Hepatocyte (in vitro differentiated cells): ENCODE results near the gene SSR3. TPM values are rescaled to one million over a fixed set of nuclear protein-coding genes. Genes with fewer than 3 reads are reported as not detected.

Experiments used
- DNase-seq: peaks from one replicate; pipeline ENCODE4 v3.0.0-alpha.2; 2016; ENCODE audit warnings: low spot score
- H2AFZ ChIP-seq: fragments of 200-600 bp; sonication (generic); 2 replicates; pipeline ENCODE4 v1.6.0; 2016; ENCODE audit warnings: antibody characterized with exemption, mild to moderate bottlenecking
- H3K27ac ChIP-seq: fragments of 200-600 bp; sonication (generic); 2 replicates; pipeline ENCODE4 v1.5.1; 2016; ENCODE audit warnings: mild to moderate bottlenecking
- H3K27me3 ChIP-seq: fragments of 200-600 bp; sonication (generic); 2 replicates; pipeline ENCODE4 v1.6.1; 2016
- H3K36me3 ChIP-seq: fragments of 200-600 bp; sonication (generic); replicated peaks from 2 replicates; pipeline ENCODE4 v1.5.1; 2016; ENCODE audit warnings: low read depth; ENCODE audit not compliant: insufficient read depth
- H3K4me1 ChIP-seq: fragments of 200-600 bp; sonication (generic); 2 replicates; pipeline ENCODE4 v1.5.1; 2016; ENCODE audit warnings: mild to moderate bottlenecking, moderate library complexity; ENCODE audit not compliant: insufficient read depth
- H3K4me2 ChIP-seq: fragments of 200-600 bp; sonication (generic); 2 replicates; pipeline ENCODE4 v1.6.0; 2016
- H3K4me3 ChIP-seq: fragments of 200-600 bp; sonication (generic); 2 replicates; pipeline ENCODE4 v1.5.1; 2016; ENCODE audit warnings: mild to moderate bottlenecking
- H3K79me2 ChIP-seq: fragments of 200-600 bp; sonication (generic); 2 replicates; pipeline ENCODE4 v1.6.0; 2017; ENCODE audit warnings: mild to moderate bottlenecking
- H3K9me2 ChIP-seq: fragments of 200-600 bp; sonication (generic); replicated peaks from 2 replicates; pipeline ENCODE4 v1.6.0; 2017; ENCODE audit warnings: mild to moderate bottlenecking; ENCODE audit not compliant: insufficient read depth
- H3K9me3 ChIP-seq: fragments of 200-600 bp; sonication (generic); 2 replicates; pipeline ENCODE4 v1.5.1; 2016; ENCODE audit warnings: low read depth, mild to moderate bottlenecking
- H4K20me1 ChIP-seq: fragments of 200-600 bp; sonication (generic); 2 replicates; pipeline ENCODE4 v1.6.0; 2016; ENCODE audit warnings: mild to moderate bottlenecking; ENCODE audit not compliant: insufficient read depth, poor library complexity, severe bottlenecking
- CTCF ChIP-seq: fragments of 200-600 bp; sonication (generic); IDR thresholded peaks from 2 replicates; pipeline ENCODE4 v1.5.1; 2016; ENCODE audit warnings: antibody characterized with exemption, mild to moderate bottlenecking; ENCODE audit not compliant: poor library complexity
- EZH2 ChIP-seq: fragments of 200-600 bp; sonication (generic); IDR thresholded peaks from 2 replicates; pipeline ENCODE4 v1.6.1; 2016; ENCODE audit warnings: antibody characterized with exemption, mild to moderate bottlenecking, borderline replicate concordance
- EZH2phosphoT487 ChIP-seq: fragments of 200-600 bp; sonication (generic); IDR thresholded peaks from one replicate; pipeline ENCODE4 v1.6.1; 2018; ENCODE audit warnings: antibody characterized with exemption, mild to moderate bottlenecking, low read depth, moderate library complexity; ENCODE audit not compliant: unreplicated experiment, severe bottlenecking
- WGBS: methylation state at CpG from one replicate; pipeline ENCODE4 v1.1.6; 2016; ENCODE audit warnings: low lambda C conversion rate; ENCODE audit errors: missing lambda C conversion rate; 5-methylcytosine and 5-hydroxymethylcytosine counted together
- polyA plus RNA-seq: library from polyadenylated mRNA; unstranded; fragments of >200 nt; fragmentation: Nextera tagmentation; extraction: Ambion mirVana; gene quantifications from 2 replicates; pipeline ENCODE4 v1.2.1, GENCODE V29; 2016
- total RNA-seq: library from RNA; depleted of rRNA; stranded (reverse); fragments of >200 nt; gene quantifications from 2 replicates; pipeline ENCODE4 v1.2.3, GENCODE V29; 2014

SSR3 gene
- total and polyA plus RNA-seq, 2 experiments from 2014 or later = 189 to 271 TPM

- Histone ChIP-seq H3K36me3 (no peaks in the 10 kb centered on the region), H3K79me2 (peaks cover 57% of the 10 kb centered on the region), H3K27ac (peak overlapping the region; percentile 90), H4K20me1 (peaks cover 24% of the 10 kb centered on the region), H3K9me2 (no peaks in the 10 kb centered on the region), H3K4me2 (peak overlapping the region; percentile 78), H3K4me1 (peaks cover 17% of the 10 kb centered on the region), H2AFZ (no peak overlapping the region), H3K27me3 (no peaks in the 10 kb centered on the region), H3K4me3 (peak overlapping the region; percentile 54), H3K9me3 (no peaks in the 10 kb centered on the region)
- 23% methylated on average over 11 of the region's 11 CpGs for WGBS
- TF ChIP-seq EZH2 = no peak
- no peak for TF ChIP-seq EZH2phosphoT487
- no peak for TF ChIP-seq CTCF
- peak; percentile 52 for DNase-seq
These were observed 1.1 kb downstream of the SSR3 start for GRCh38 chr3:156553705-156554356.

GRCh38 chr3:156552973-156553372 is 1.9 kb downstream of the SSR3 start:
- Histone ChIP-seq H3K36me3 (no peaks in the 10 kb centered on the region), H3K9me3 (no peaks in the 10 kb centered on the region), H3K79me2 (peaks cover 66% of the 10 kb centered on the region), H3K9me2 (no peaks in the 10 kb centered on the region), H3K4me1 (peaks cover 17% of the 10 kb centered on the region), H3K4me2 (peak overlapping the region; percentile 78), H3K27me3 (no peaks in the 10 kb centered on the region), H3K4me3 (peak overlapping the region; percentile 54), H2AFZ (no peak overlapping the region), H3K27ac (no peak overlapping the region), H4K20me1 (peaks cover 29% of the 10 kb centered on the region)
- TF ChIP-seq EZH2phosphoT487 (no peak), CTCF (no peak), EZH2 (no peak)
- 89% methylated on average over 2 of the region's 2 CpGs for WGBS
- no peak for DNase-seq

GRCh38 chr3:156551746-156552145 is 3.2 kb downstream of the SSR3 start:
- no peak for TF ChIP-seq CTCF
- no peak for TF ChIP-seq EZH2
- TF ChIP-seq EZH2phosphoT487 = no peak
- no peaks in the 10 kb centered on the region for H3K9me3 ChIP-seq
- H3K27me3 ChIP-seq = no peaks in the 10 kb centered on the region
- peaks cover 17% of the 10 kb centered on the region for H3K4me1 ChIP-seq
- H3K4me3 ChIP-seq = no peak overlapping the region
- H3K79me2 ChIP-seq = peaks cover 74% of the 10 kb centered on the region
- no peak for DNase-seq
- H3K4me2 ChIP-seq = peak overlapping the region; percentile 18
- no peak overlapping the region for H3K27ac ChIP-seq
- 71% methylated on average over 4 of the region's 4 CpGs for WGBS
- no peaks in the 10 kb centered on the region for H3K36me3 ChIP-seq
- H3K9me2 ChIP-seq = no peaks in the 10 kb centered on the region
- no peak overlapping the region for H2AFZ ChIP-seq
- H4K20me1 ChIP-seq = peaks cover 29% of the 10 kb centered on the region
